GM19351 (cell line): ENCODE results near the gene UBXN10.

ENCODE experiments used
- ATAC-seq: cut with Tn5 transposase; IDR thresholded peaks from one replicate; pipeline ENCODE4 v1.9.1; 2021; ENCODE audit warnings: mild to moderate bottlenecking, moderate library complexity; ENCODE audit not compliant: unreplicated experiment

The UBXN10 gene

GRCh38 chr1:20182415-20182814 is 3.5 kb upstream of the UBXN10 start:
- ATAC-seq, result no peak

GRCh38 chr1:20183035-20183434 is 2.9 kb upstream of the UBXN10 start:
- no peak for ATAC-seq

- no peak for ATAC-seq
Measured at GRCh38 chr1:20183616-20184271, 2.2 kb upstream of the UBXN10 start.

GRCh38 chr1:20184481-20184900 is 1.4 kb upstream of the UBXN10 start:
- no peak for ATAC-seq

- no peak for ATAC-seq
Measured at GRCh38 chr1:20184997-20185833, 681 bp upstream of the UBXN10 start.

GRCh38 chr1:20187103-20187812 is 1.4 kb downstream of the UBXN10 start:
- ATAC-seq, result no peak

- ATAC-seq, result no peak
Measured at GRCh38 chr1:20187813-20188454, 2.0 kb downstream of the UBXN10 start.

GRCh38 chr1:20188455-20188817 is 2.5 kb downstream of the UBXN10 start:
- no peak for ATAC-seq

- no peak for ATAC-seq
Measured at GRCh38 chr1:20189664-20190063, 3.8 kb downstream of the UBXN10 start.

GRCh38 chr1:20190256-20191160 is 4.6 kb downstream of the UBXN10 start:
- no peak for ATAC-seq

- ATAC-seq, result no peak
Measured at GRCh38 chr1:20191266-20191825, 5.5 kb downstream of the UBXN10 start.

GRCh38 chr1:20192364-20192763 is 6.5 kb downstream of the UBXN10 start:
- no peak for ATAC-seq

GRCh38 chr1:20192871-20193411 is 7.0 kb downstream of the UBXN10 start:
- ATAC-seq, result no peak

GRCh38 chr1:20194224-20194623 is 8.3 kb downstream of the UBXN10 start:
- ATAC-seq, result no peak

GRCh38 chr1:20194757-20195461 is 9.0 kb downstream of the UBXN10 start:
- ATAC-seq, result no peak

- no peak for ATAC-seq
Measured at GRCh38 chr1:20195462-20195780, 9.5 kb downstream of the UBXN10 start.

GRCh38 chr1:20197329-20197791 is 11.5 kb downstream of the UBXN10 start:
- no peak for ATAC-seq

- ATAC-seq, result no peak
Measured at GRCh38 chr1:20198296-20198695, 12.4 kb downstream of the UBXN10 start.

GRCh38 chr1:20198918-20199317 is 13.0 kb downstream of the UBXN10 start:
- ATAC-seq, result no peak
